NCI-H187 (cell line): Measurements from ENCODE around the gene MFSD12.

ENCODE experiments used
- DNase-seq, 2 experiments: peaks; one replicate each; lab custom pipeline; 2025; lab: John Stamatoyannopoulos, UW

Gene MFSD12

DNA sequence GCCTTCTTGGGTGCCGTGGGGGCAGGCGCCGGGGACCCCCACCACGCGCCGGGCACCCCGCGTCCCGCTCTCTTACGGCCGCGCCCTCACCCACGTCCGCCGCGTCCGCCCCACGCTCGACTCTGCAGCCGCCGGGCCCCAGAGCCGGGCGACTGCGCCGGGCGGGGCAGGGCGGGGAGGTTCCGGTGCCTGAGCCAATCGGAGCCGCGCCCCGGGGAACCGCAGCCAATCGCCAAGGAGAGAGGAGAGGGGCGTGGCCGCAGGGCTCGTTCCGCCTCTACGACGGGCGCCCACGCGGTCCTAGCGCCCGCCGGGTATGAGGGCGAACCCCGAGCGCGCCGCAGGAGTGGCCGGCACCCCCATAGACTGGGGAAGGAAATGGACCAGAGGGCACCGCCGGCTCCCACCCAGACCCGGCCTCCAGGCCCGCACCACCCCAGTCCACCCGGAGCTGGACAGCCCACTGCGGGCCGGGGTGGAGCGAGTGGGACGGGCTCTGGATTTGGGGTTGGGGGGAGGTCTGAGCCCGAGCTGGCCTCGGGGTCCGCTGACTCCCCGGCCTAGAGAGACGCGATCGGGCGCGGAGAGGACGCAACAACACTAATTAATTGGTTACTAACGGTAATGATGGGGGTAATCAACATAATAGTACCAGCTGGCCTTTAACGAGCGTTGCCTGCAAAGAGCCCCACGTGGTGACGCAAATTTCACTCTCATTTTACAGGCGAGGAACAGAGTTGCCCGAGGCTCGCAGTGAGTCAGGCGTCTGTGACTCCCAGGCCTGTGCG, at the start of gene MFSD12:
TSS of gene MFSD12 (minus strand) at position 126 of the 788 bp plus-strand sequence. CDS start 183 bp downstream, outside the sequence.
- DNase-seq = peak; percentile 89 to 97

- DNase-seq = no peak
These were observed 49.4 kb upstream of the MFSD12 start, which contains the start of gene TBXA2R for GRCh38 chr19:3606690-3607289. Gene TBXA2R, minus strand, starts transcription at chr19:3606875. Its CDS starts 6,241 bp downstream, at chr19:3600634.

DNA sequence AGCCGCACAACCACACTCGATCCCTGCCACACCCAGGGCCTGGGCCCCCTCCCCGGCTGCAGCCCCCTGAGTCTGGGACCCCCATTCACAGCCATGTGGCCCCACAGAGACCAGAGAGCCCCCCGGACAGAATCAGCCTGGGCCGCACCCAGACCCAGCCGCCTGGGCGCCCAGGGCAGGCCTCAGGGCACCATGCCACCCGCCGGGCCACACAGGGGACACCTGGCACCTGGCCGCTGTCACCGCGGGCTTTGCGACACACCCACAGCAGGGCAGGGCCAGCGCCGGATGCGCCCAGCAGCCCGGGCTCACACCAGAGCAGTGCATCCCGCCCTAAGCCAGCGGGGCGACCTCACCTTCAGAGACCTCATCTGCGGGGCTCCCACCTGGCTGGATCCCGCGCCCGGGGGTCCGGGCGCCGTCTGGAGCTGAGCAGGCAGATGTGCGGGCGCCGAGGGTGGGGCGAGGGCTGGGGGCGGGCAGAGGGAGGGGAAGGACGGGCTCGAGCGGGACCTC, 48.8 kb upstream of the MFSD12 start:
- DNase-seq = no peak

GRCh38 chr19:3605770-3606169, 48.4 kb upstream of the MFSD12 start:
- no peak for DNase-seq

GRCh38 chr19:3605361-3605760, 48.0 kb upstream of the MFSD12 start:
- DNase-seq = no peak

DNA sequence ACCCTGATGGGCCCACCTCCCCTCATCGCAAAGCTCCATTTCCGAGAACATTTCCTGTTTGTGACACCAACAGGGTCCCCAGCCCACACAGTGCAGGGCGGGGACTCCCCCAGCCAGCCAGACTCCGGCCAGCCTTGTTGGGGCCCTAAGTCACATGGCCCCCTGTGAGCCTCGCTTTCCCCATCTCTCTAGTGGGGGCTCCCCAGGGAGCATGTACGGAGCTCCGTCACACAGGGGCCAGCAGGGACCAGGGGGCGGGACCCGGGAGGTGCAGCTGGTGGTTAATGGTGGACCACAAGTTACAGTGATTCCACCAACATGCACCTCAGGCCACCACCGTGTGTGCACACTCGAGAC, 47.6 kb upstream of the MFSD12 start:
- no peak for DNase-seq

- no peak for DNase-seq
These were observed 47.0 kb upstream of the MFSD12 start for GRCh38 chr19:3604227-3604986.

DNA sequence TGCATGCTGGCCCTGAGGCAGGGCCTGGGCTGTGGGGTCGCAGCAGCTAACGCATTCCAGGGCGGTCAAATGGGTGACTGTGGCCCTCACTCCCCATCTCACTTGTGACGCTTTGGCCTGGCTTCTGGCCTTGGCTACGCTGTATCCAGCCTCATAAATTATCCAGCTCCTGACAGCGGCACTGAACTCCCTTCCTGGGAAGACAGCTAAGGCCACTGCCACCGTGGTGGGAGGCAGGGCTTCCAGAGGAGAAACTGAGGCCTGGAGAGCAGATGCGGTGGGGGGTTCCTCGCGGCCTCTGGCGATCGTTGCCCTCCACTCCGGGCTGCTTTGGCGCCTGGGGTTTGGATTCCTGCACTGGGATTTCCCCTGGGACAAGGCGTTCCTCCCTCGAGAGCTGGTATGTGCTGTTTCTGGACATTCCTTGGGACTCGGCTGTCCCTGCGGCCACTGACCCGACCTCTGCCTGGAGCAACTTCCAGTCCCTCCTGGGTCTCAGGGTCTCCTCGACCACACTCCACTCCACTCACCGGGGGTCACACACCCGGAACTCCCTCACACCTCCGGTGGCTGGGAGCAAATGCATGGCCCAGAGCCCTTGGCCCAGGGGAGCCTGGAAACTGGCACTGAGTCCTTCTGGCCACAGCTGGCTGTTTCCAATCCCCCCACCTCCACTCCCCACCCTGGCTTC, 45.9 kb upstream of the MFSD12 start:
- no peak for DNase-seq

DNA sequence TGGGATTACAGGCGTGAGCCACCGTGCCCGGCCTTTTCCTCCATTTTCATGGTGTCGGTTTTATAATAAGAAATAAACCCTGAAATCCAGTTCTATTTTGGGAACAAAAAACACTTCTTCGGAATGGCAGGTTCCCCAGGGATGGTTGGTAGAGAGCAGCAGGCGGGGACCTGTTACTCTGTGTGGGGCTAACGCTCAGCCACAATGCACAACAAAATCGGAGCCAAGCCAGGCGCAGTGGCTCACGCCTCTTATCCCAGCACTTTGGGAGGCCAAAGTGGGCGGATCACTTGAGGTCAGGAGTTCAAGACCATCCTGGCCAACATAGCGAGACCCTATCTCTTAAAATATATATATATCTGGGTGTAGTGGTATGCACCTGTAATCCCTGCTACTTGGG, 43.6 kb upstream of the MFSD12 start:
- no peak for DNase-seq

DNA sequence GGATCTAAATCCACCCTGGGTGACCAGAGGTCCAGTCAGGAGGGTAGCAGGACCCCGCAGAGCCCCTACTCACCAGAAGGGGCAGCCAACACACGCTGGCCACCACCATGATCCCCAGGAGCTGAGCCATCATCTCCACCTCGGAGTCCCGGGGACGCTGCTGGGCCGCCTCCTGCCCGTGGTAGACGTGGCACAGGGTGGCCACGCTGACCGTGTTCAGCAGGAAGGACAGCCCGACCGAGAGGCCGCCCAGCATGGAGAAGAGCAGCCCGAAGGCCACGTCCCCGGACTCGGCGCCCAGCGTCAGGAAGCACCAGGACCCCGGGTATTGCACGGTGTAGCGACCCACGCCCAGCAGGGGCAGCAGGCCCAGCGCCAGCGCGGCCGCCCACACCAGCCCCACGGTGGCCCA, 42.4 kb upstream of the MFSD12 start:
- no peak for DNase-seq

DNA sequence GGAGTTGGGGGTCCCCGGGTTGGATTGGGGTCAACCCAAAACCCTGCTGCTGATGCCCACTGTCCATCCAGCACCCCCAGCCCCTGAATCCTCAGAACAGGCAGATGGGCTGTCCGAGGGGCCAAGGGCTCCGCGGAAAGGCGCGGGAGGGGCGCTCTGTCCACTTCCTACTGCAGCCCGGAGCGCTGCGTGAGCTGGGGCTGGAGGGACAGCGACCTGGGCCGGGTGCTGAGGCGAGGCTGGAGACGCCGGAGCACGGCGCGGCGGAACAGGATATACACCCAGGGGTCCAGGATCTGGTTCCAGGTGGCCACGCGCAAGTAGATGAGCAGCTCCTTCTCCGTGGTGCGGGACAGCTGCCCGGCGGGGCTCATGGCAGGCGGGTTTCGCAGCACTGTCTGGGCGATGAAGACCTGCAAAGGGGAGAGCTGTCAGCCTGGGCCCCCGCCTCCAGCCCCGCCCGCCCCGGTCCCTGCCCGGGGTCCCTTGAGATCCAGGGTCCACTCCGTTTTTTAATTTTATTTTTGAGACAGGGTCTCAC, 38.2 kb upstream of the MFSD12 start:
- no peak for DNase-seq

GRCh38 chr19:3593156-3593555, 35.8 kb upstream of the MFSD12 start:
- DNase-seq = no peak

DNA sequence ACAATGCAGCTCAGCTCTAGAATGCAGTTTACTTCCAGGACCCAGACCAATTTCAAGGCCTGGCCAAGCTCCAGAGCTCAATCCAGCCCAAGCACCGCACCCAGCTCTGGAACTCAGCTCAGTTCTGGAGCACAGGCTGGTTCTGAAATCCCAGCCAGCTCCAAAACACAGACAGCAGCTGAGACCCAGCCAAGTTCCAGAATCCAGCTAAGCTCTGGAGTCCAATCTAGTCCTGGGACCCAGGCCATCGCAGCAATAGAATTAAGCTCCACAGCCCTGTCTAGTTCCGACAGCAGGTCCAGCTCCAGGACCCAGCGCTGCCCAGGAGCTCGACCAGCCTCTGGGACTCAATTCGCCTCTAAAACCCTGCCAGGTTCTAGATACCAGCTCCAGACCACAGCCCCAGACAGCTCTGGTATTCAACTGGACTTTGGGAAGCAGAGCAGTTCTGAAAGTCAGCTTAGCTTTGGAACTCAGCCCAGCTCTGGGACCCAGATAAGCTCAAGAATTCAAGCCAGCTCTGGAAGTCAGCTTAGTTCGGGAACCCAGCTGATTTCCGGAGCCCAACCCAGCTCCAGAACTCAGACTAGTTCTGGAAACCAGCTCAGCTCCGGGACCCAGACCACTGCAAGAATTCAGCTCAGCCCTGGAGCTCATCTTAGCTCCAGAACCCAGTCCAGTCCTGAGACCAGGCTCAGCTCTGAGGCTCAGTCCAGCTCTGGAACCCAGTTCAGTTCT, 34.7 kb upstream of the MFSD12 start:
- DNase-seq = no peak

DNA sequence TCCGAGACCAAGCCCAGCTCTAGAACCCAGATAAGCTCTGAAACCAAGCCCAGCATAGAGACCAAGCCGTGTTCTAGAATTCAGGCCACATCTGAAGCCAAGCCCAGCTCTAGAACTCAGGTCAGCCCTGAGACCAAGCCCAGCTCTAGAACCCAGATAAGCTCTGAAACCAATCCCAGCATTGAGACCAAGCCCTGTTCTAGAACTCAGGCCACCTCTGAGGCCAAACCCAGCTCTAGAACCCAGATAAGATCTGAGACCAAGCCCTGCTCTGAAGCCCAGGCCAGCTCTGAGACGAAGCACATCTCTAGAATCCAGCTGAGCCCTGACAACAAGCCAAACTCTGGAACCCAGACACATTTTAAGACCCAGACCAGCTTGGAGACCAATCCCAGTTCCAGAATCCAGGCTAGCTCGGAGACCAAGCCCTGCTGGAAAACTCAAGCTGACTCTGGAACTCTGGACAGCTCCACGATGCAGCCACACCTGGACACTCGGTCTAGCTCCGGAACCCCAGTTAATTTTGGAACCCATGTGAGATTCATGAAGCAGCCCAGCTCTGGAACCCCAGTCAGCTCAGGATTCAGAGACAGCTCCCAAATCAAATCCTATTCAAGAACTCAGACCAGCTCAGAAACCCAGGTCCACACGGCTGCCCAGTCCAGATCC, 33.7 kb upstream of the MFSD12 start:
- no peak for DNase-seq

DNA sequence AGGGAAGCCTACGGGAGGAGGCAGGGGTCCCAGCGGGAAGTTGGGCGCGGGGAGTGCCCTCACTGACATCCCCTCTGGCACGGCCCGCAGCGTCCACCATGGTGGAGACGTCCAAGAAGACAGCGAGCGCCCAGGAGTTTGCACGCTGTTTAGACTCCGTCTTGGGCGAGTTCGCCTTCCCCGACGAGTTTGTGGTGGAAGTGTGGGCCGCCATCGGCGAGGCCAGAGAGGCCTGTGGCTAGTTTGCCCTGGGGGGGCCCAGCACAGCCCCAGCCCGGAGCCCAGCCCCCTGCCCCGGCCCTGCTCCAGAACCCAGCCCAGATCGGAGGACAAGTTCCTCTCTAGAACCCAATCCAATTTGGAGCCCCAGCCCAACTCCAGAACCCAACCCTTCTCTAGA, 32.6 kb upstream of the MFSD12 start:
- DNase-seq = no peak

DNA sequence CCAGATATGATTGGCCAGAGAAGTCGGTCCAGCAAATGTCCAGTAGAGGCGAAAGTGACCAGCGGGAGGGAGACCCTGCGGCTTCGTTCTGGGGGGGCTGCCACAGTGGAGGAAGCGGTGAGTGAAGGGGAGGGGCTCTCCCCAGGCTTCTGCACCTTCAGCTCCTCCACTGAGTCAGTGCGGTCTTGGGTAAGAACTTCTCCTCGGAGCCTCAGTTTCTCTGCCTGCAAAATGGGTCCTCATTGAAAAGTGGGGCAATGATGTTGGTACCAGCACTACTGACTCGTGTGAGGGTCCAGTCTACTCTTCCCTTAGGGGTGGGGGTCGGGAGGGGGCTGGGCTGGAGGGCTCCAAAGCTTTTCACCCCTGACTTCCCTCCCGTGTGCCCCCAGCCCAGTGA, 32.1 kb upstream of the MFSD12 start:
- no peak for DNase-seq

GRCh38 chr19:3586707-3587346, 29.4 kb upstream of the MFSD12 start:
- no peak for DNase-seq

DNA sequence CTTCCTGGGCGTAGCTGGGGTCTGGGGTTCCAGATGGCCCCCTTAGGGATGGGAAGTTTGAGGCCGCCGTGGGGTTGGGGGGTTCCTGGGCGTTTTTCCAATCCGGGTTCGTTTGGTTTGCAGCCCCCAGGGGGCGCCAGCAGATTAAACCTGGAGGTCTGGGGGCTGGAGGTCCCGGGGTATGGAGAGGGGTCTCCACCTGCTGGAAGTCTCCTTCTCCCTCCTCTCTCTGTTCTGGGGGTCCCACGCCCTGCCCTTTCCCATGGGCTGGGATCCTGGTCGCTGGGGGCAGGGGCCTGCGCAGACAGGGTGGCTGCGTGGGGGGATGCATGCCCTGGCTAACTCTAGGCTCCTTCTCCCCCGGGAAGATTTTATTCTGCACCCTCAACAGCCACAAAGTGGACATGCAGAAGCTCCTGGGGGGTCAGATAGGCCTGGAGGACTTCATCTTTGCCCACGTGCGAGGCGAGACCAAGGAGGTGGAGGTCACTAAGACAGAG, 28.8 kb upstream of the MFSD12 start:
- no peak for DNase-seq

- DNase-seq = no peak
These were observed 28.1 kb upstream of the MFSD12 start, which contains the start of gene GIPC3 for GRCh38 chr19:3585301-3586126. Gene GIPC3, plus strand, starts transcription at chr19:3585478. Its CDS starts 120 bp downstream, at chr19:3585598.
